Breast epithelium (tissue), 4 donors: ENCODE data around the gene PNKP. TPM values are rescaled to one million over a fixed set of nuclear protein-coding genes. Genes with fewer than 3 reads are reported as not detected.
A peak's percentile ranks its signal among the peaks of the same experiment; 100 is the strongest.

Experiments
- DNase-seq, 2 donors: peaks; one replicate each; pipeline ENCODE4 v3.0.0-alpha.2; 2019; ENCODE audit warnings: low spot score in 2 of 2
- H3K27ac ChIP-seq, 2 donors: fragments of 200-600 bp; sonication (generic) in 1 of 2; one replicate each; pipeline ENCODE4 v1.5.1; 2016 to 2019; ENCODE audit warnings: mild to moderate bottlenecking in 1 of 2
- H3K27me3 ChIP-seq, 2 donors: fragments of 200-600 bp; sonication (generic) in 1 of 2; one replicate each; pipeline versions ENCODE4 v1.5.1 to v1.6.0; 2017 to 2019; ENCODE audit warnings: control low read depth in 1 of 2, mild to moderate bottlenecking in 1 of 2
- H3K36me3 ChIP-seq: fragments of 200-600 bp; one replicate; pipeline ENCODE4 v1.5.1; 2019
- H3K4me1 ChIP-seq, 2 donors: fragments of 200-600 bp; sonication (generic); one replicate each; pipeline ENCODE4 v1.5.1; 2016 to 2019; ENCODE audit warnings: control low read depth in 1 of 2
- H3K4me3 ChIP-seq, 3 donors: fragments of 200-600 bp; sonication (generic); 1 replicate in 2 of 3; 2 replicates in 1 of 3; pipeline ENCODE4 v1.5.1; 2016 to 2019; ENCODE audit warnings: mild to moderate bottlenecking in 3 of 3, moderate library complexity in 2 of 3
- H3K9me3 ChIP-seq, 2 donors: fragments of 200-600 bp; sonication (generic) in 1 of 2; one replicate each; pipeline ENCODE4 v1.5.1; 2016 to 2019; ENCODE audit warnings: control low read depth in 1 of 2
- POLR2A ChIP-seq: fragments of 450-650 bp; IDR thresholded peaks from one replicate; pipeline ENCODE4 v1.6.1; 2016; ENCODE audit warnings: antibody characterized with exemption, mild to moderate bottlenecking, moderate library complexity
- POLR2AphosphoS5 ChIP-seq, 3 donors: sonication (generic); formaldehyde crosslinking; IDR thresholded peaks; one replicate each; pipeline ENCODE4 v1.6.1; 2017; ENCODE audit warnings: antibody characterized with exemption in 3 of 3
- intact Hi-C: fragments of 100-400 bp; cut with DNase I; formaldehyde crosslinking; loops from one replicate; pipeline ENCODE4 v1.15.1; 2023; ENCODE audit warnings: low total_unique reads
- total RNA-seq, 3 donors: library from RNA; depleted of rRNA; stranded (reverse); fragments of >200 nt; gene quantifications; one replicate each; pipeline ENCODE4 v1.1.0, GENCODE V29; 2016
- TF ChIP-seq, protein P1 (sequence below), 3 donors: fragments of 450-650 bp; IDR thresholded peaks; one replicate each; pipeline ENCODE4 v1.5.1; 2016 to 2017; ENCODE audit warnings: antibody characterized with exemption in 3 of 3, mild to moderate bottlenecking in 3 of 3, moderate library complexity in 3 of 3

PNKP gene
- total RNA-seq, 3 donors from 2014 or later = 31.0 to 69.2 (median 57.7) TPM

DNA sequence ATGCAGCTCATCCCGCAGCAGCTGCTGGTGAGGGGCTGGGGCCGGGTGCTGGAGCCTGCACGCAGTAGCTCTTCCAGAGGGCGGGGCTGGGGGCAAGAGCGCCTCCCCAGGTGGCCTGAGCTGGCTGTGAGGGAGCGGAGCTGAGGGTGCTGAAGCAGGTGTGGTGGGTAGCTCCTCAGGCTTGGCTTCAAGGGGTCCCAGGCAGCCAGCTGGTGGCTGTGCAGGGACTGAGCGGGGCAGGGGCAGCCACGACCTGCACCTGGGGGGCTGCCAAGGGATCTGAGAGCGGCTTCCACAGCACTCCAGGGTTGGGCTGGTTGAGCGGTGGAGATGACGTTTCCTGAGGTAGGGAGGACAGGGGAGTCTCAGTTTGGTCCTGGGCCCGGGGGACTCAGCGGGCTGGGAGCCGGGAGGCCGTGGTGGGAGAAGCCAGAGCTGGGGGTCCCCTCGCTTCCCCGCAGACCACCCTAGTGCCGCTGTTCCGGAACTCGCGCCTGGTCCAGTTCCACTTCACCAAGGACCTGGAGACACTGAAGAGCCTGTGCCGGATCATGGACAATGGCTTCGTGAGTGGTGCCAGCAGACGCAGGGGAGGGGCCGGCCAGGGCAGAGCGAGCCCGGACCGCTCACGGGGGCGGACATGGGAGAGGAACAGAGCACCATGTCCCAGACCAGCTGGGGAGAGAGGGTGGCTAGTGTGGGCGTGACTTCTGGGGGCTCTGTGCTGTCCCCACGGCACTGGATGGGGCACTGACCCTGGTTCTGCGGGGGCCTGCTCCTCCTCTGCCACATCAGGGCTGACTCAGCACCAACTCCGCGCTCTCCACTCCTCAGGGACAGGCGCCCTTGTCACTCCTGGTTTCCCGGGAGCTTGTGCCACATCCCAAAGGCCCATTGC is 9.0 kb downstream of the PNKP start:
- Histone ChIP-seq H3K36me3 (peaks cover 3% of the 10 kb centered on the region), H3K27me3 (no peaks in the 10 kb centered on the region), H3K4me3 (no peak overlapping the region), H3K27ac (peak overlapping the region in 1 of 2 donors; percentile 25), H3K4me1 (no peaks in the 10 kb centered on the region), H3K9me3 (no peaks in the 10 kb centered on the region)
- TF ChIP-seq, protein P1, sequence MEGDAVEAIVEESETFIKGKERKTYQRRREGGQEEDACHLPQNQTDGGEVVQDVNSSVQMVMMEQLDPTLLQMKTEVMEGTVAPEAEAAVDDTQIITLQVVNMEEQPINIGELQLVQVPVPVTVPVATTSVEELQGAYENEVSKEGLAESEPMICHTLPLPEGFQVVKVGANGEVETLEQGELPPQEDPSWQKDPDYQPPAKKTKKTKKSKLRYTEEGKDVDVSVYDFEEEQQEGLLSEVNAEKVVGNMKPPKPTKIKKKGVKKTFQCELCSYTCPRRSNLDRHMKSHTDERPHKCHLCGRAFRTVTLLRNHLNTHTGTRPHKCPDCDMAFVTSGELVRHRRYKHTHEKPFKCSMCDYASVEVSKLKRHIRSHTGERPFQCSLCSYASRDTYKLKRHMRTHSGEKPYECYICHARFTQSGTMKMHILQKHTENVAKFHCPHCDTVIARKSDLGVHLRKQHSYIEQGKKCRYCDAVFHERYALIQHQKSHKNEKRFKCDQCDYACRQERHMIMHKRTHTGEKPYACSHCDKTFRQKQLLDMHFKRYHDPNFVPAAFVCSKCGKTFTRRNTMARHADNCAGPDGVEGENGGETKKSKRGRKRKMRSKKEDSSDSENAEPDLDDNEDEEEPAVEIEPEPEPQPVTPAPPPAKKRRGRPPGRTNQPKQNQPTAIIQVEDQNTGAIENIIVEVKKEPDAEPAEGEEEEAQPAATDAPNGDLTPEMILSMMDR (IDR thresholded peaks at IDR 0.05) = no peak
- no peak for TF ChIP-seq POLR2AphosphoS5 (IDR thresholded peaks at IDR 0.05)
- no peak for TF ChIP-seq POLR2A
- no peak for DNase-seq
- intact Hi-C loops = no loop called here

DNA sequence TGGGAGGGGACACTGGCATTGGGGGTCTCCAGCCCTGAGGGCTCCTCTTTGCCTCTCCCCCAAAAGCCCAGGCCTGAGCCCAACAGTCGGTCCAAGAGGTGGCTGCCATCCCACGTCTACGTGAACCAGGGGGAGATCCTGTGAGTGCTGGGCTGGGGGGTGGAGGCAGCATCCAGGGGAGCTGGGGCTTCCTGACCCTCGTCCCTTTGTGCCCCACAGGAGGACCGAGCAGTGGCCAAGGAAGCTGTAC is 9.6 kb downstream of the PNKP start:
- Histone ChIP-seq H3K4me3 (no peak overlapping the region), H3K4me1 (peaks cover 0 to under 1% of the 10 kb centered on the region in 2 donors), H3K36me3 (peaks cover 3% of the 10 kb centered on the region), H3K27me3 (no peaks in the 10 kb centered on the region), H3K27ac (peak overlapping the region in 1 of 2 donors; percentile 7), H3K9me3 (no peaks in the 10 kb centered on the region)
- TF ChIP-seq, protein P1 (IDR thresholded peaks at IDR 0.05) = no peak
- TF ChIP-seq POLR2AphosphoS5 (IDR thresholded peaks at IDR 0.05) (no peak), POLR2A (no peak)
- intact Hi-C loops = no loop called here
- DNase-seq = no peak

DNA sequence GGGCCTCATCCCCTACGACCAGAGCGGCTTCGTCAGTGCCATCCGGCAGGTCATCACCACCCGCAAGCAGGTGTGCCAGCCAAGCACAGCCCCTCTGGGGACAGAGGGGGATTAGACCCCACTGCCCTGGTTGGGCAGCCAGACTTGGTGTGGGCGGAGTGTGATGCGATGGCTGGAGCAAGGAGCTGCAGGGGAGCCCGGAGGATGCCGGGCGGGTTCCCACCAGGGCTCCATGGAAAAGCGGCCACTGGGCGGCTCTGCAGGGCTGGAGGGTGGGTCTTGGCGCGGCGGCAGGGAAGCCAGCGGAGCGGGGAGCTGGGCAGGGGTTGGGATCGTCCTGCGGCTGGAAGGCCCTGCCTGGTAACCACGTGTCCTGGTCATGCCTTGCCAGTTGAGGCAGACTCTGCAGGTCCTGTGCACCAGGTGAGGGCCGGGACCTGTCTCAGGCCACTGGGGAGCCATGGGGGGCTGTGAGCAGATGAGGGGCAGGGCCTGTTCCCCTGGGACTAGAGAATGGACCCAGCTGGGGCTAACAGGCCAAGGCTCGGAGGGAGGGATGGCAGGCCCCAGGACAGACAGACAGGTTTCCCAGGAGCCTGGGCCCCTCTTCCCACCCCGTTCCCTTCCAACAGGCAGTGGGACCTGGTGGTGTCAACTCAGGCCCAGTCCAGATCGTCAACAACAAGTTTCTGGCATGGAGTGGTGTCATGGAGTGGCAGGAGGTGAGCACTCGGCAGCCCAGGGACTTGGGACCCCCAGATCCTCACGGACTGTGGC is 10.1 kb downstream of the PNKP start:
- peaks cover 3% of the 10 kb centered on the region for H3K36me3 ChIP-seq
- peaks cover 0 to 6% of the 10 kb centered on the region in 2 donors for H3K4me1 ChIP-seq
- intact Hi-C loops = no loop called here
- TF ChIP-seq, protein P1 (IDR thresholded peaks at IDR 0.05) = no peak
- TF ChIP-seq POLR2A (no peak), POLR2AphosphoS5 (IDR thresholded peaks at IDR 0.05) (no peak)
- H3K9me3 ChIP-seq = no peaks in the 10 kb centered on the region
- no peak overlapping the region for H3K4me3 ChIP-seq
- no peak for DNase-seq
- peak overlapping the region in 1 of 2 donors; percentile 7 for H3K27ac ChIP-seq
- H3K27me3 ChIP-seq = no peaks in the 10 kb centered on the region

DNA sequence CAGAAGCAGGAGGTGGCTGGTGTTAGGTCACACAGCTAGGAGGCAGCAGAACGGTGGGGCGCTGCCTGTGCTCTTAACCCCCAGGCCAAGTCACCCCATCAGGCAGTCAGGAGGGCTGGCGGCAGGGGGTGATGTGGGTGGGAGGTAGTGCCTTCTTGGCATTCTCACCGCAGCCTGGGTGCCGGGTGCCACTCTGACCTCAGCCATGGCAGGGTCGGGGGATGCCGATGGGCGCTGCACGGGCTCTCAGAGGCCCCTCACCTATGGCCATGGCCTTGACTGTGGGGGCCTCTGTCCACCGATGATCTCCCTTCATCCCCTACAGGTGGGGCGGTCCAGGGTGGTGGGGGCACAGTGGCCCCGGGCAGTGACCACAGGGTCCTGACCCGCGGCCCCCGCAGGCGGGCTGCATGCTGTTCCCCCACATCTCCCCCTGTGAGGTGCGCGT is 10.8 kb downstream of the PNKP start:
- Histone ChIP-seq H3K4me1 (peaks cover 0 to 9% of the 10 kb centered on the region in 2 donors), H3K27me3 (no peaks in the 10 kb centered on the region), H3K9me3 (no peaks in the 10 kb centered on the region), H3K27ac (peak overlapping the region in 1 of 2 donors; percentile 50), H3K4me3 (no peak overlapping the region), H3K36me3 (peaks cover 3% of the 10 kb centered on the region)
- DNase-seq = no peak
- intact Hi-C loops = no loop called here
- TF ChIP-seq POLR2A = no peak
- no peak for TF ChIP-seq POLR2AphosphoS5 (IDR thresholded peaks at IDR 0.05)
- TF ChIP-seq, protein P1 (IDR thresholded peaks at IDR 0.05) = no peak
